ENCODE data around the gene SIK3. TPM values are rescaled to one million over a fixed set of nuclear protein-coding genes. Genes with fewer than 3 reads are reported as not detected.

Gene SIK3
- total RNA-seq, 1 donor: 25.7 TPM

DNA sequence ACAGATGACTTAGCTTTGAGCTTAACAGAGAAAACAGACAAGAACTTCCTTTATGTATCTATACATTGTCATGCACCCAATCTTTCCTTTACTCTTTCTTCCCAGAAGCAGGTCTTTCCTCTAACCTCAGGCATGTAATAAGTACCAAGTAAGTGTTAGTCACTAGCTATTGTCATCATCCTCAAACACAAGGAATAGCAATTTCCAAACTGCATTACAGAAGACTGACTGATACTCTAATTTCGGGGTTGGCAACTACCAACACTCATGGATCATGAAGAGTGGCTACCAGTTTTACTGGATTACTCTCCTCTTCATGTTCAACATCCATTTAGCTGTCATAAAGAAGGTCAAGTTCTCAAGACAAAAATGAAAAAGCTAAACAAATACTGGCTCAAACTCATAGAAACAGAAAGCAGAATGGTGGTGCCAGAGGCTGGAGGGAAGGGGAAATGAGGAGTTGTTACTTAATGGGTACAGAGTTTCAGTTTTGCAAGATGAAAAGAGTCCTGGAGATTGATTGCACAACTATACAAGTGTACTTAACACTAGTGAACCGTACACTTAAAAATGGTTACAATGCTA, 111.6 kb downstream of the SIK3 start:
- Histone ChIP-seq H3K27ac (ENCODE audit: low read depth, low read length) (peak overlapping the region; percentile 95), H2AFZ (ENCODE audit: low read length) (no peak overlapping the region), H3K4me2 (ENCODE audit: insufficient read depth, low read length) (peak overlapping the region; percentile 73), H3K4me1 (ENCODE audit: insufficient read depth, low read length) (peaks cover 68% of the 10 kb centered on the region), H3K36me3 (ENCODE audit: insufficient read depth, low read length) (no peaks in the 10 kb centered on the region), H3K4me3 (ENCODE audit: insufficient read depth, low read length) (peak overlapping the region; percentile 35), H3K79me2 (ENCODE audit: insufficient read depth, low read length) (peaks cover 61% of the 10 kb centered on the region), H3K27me3 (ENCODE audit: insufficient read depth, low read length) (no peaks in the 10 kb centered on the region), H3K9me3 (ENCODE audit: low read depth, low read length) (no peaks in the 10 kb centered on the region), H4K20me1 (ENCODE audit: insufficient read depth, low read length) (no peaks in the 10 kb centered on the region)
- TF ChIP-seq, protein P1, sequence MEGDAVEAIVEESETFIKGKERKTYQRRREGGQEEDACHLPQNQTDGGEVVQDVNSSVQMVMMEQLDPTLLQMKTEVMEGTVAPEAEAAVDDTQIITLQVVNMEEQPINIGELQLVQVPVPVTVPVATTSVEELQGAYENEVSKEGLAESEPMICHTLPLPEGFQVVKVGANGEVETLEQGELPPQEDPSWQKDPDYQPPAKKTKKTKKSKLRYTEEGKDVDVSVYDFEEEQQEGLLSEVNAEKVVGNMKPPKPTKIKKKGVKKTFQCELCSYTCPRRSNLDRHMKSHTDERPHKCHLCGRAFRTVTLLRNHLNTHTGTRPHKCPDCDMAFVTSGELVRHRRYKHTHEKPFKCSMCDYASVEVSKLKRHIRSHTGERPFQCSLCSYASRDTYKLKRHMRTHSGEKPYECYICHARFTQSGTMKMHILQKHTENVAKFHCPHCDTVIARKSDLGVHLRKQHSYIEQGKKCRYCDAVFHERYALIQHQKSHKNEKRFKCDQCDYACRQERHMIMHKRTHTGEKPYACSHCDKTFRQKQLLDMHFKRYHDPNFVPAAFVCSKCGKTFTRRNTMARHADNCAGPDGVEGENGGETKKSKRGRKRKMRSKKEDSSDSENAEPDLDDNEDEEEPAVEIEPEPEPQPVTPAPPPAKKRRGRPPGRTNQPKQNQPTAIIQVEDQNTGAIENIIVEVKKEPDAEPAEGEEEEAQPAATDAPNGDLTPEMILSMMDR (IDR thresholded peaks at IDR 0.05; ENCODE audit: extremely low read depth, low read depth, low read length): no peak
- DNase-seq (ENCODE audit: insufficient read length, low spot score, missing footprints): peak; percentile 87

DNA sequence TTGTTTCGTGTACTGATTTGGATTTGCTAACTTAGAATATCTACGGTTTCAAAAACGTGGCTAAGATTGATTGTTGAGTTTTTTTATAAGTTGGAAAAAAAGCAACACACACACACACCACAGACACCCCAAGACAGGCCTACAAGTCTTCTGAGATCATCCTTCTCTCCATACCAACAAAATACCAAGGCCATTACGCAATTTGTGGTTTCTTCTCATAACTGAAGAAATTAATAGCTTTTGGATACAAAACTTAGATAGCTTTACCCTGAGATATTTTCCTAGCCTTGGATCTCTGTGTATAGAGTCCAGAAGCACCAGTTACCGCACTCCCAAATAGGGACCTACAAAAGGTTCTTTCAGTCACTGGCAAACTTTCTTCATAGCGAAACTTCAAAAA, 113.6 kb downstream of the SIK3 start:
- Histone ChIP-seq H3K4me2 (ENCODE audit: insufficient read depth, low read length) (peak overlapping the region; percentile 57), H3K27ac (ENCODE audit: low read depth, low read length) (peak overlapping the region; percentile 95), H2AFZ (ENCODE audit: low read length) (no peak overlapping the region), H3K9me3 (ENCODE audit: low read depth, low read length) (no peaks in the 10 kb centered on the region), H3K4me3 (ENCODE audit: insufficient read depth, low read length) (peak overlapping the region; percentile 27), H3K79me2 (ENCODE audit: insufficient read depth, low read length) (peaks cover 56% of the 10 kb centered on the region), H3K27me3 (ENCODE audit: insufficient read depth, low read length) (no peaks in the 10 kb centered on the region), H4K20me1 (ENCODE audit: insufficient read depth, low read length) (no peaks in the 10 kb centered on the region), H3K36me3 (ENCODE audit: insufficient read depth, low read length) (no peaks in the 10 kb centered on the region), H3K4me1 (ENCODE audit: insufficient read depth, low read length) (peaks cover 66% of the 10 kb centered on the region)
- TF ChIP-seq, protein P1 (IDR thresholded peaks at IDR 0.05; ENCODE audit: extremely low read depth, low read depth, low read length): no peak
- DNase-seq (ENCODE audit: insufficient read length, low spot score, missing footprints): no peak

DNA sequence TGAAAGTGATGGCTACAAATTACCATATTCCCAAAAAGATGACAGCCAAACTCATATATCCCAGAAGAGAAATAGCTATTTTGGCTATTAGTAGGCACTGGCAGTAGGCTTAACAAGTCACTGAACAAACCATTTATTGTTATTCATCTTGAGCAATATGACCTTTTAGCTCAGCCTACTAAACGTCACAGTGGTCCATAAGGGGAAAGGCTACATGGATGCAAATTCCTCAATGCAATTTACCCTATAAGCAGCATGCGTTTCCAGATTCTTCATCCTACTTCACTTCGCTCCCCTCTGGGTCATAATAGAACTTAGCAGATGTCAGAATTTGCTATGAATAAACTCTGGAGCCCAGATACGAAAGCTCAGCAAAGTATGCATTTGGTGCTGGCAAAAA, 114.0 kb downstream of the SIK3 start:
- TF ChIP-seq, protein P1 (IDR thresholded peaks at IDR 0.05; ENCODE audit: extremely low read depth, low read depth, low read length): no peak
- peak overlapping the region; percentile 27 for H3K4me3 ChIP-seq (ENCODE audit: insufficient read depth, low read length)
- peak overlapping the region; percentile 95 for H3K27ac ChIP-seq (ENCODE audit: low read depth, low read length)
- peak; percentile 83 for DNase-seq (ENCODE audit: insufficient read length, low spot score, missing footprints)
- peaks cover 55% of the 10 kb centered on the region for H3K79me2 ChIP-seq (ENCODE audit: insufficient read depth, low read length)
- H4K20me1 ChIP-seq (ENCODE audit: insufficient read depth, low read length): no peaks in the 10 kb centered on the region
- no peak overlapping the region for H2AFZ ChIP-seq (ENCODE audit: low read length)
- H3K4me2 ChIP-seq (ENCODE audit: insufficient read depth, low read length): peak overlapping the region; percentile 57
- no peaks in the 10 kb centered on the region for H3K9me3 ChIP-seq (ENCODE audit: low read depth, low read length)
- no peaks in the 10 kb centered on the region for H3K36me3 ChIP-seq (ENCODE audit: insufficient read depth, low read length)
- peaks cover 62% of the 10 kb centered on the region for H3K4me1 ChIP-seq (ENCODE audit: insufficient read depth, low read length)
- H3K27me3 ChIP-seq (ENCODE audit: insufficient read depth, low read length): no peaks in the 10 kb centered on the region

DNA sequence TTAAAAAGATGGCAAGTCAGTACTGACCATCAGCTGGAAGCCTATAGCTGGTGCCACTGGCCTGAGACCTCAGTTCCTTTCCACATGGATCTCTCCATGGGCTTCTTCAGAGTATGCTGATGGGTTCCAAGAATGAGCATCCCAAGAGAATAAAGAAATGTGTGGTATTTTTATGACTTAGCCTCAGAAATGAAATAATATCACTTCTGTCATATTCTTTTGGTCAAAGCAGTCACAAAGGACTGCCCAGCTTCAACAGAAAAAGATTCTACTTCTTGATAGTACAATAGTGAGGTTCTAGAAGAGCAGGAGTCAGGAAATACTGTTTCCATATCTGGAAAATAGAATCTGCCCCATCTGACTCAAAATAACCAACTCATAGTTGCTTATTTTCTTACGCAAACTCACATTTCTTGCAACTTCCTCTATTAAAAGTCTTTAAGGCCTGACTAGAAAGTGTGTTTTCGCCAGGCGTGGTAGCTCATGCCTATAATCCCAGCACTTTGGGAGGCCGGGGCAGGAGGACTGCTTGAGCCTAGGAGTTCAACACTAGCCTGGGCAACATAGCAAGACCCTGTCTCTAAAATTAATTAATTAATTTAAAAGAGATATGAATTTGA, 116.9 kb downstream of the SIK3 start:
- Histone ChIP-seq H3K27ac (ENCODE audit: low read depth, low read length) (peak overlapping the region; percentile 51), H3K9me3 (ENCODE audit: low read depth, low read length) (no peaks in the 10 kb centered on the region), H3K4me2 (ENCODE audit: insufficient read depth, low read length) (peak overlapping the region; percentile 37), H2AFZ (ENCODE audit: low read length) (no peak overlapping the region), H4K20me1 (ENCODE audit: insufficient read depth, low read length) (no peaks in the 10 kb centered on the region), H3K36me3 (ENCODE audit: insufficient read depth, low read length) (no peaks in the 10 kb centered on the region), H3K4me1 (ENCODE audit: insufficient read depth, low read length) (peaks cover 44% of the 10 kb centered on the region), H3K4me3 (ENCODE audit: insufficient read depth, low read length) (no peak overlapping the region), H3K27me3 (ENCODE audit: insufficient read depth, low read length) (no peaks in the 10 kb centered on the region), H3K79me2 (ENCODE audit: insufficient read depth, low read length) (peaks cover 56% of the 10 kb centered on the region)
- TF ChIP-seq, protein P1 (IDR thresholded peaks at IDR 0.05; ENCODE audit: extremely low read depth, low read depth, low read length): no peak
- peak; percentile 42 for DNase-seq (ENCODE audit: insufficient read length, low spot score, missing footprints)

All from osteoblast (primary cell).